GM19239 (cell line): ENCODE data around the gene ARHGAP9.

Experiments
- DNase-seq: peaks from one replicate; pipeline ENCODE4 v3.0.0; 2011; ENCODE audit warnings: low spot score; ENCODE audit not compliant: insufficient read length
- FAIRE-seq: peaks from 2 replicates; lab custom pipeline; 2011; peaks lifted over from hg19 to GRCh38; lab: Jason Lieb, UNC

The ARHGAP9 gene

DNA sequence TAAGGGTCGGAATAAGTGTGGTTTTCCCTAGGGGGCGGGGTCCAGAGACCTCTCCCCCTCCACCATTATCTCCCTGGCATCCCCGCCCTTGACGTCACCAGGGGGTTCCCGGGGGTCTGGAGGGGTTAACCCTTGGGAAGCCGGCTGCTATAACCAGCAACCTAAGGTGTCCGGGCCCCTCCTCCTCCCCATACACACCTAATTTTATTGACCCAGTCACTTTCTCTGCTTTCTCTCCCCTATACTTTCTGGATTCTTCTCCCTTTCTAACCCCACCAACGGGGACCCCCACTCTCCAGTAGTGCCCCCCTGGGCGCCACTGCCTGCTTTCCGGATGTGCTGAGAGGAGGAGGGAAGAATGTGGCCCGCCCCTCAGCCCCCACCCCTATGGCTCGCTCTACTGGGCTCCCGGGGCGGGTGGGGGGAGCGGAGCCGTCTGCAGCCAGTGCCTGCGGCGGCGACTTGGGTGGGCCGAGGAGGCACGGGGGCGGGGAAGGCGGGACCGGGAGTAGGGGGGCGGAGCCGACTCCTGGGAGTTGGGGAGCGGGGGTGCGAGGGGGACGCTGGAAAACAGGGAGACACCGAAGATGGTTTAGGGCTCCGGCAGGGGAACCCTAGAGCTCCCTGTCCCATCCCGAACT is 18.3 kb downstream of the ARHGAP9 start:
- DNase-seq (no peak), FAIRE-seq (no peak)

DNA sequence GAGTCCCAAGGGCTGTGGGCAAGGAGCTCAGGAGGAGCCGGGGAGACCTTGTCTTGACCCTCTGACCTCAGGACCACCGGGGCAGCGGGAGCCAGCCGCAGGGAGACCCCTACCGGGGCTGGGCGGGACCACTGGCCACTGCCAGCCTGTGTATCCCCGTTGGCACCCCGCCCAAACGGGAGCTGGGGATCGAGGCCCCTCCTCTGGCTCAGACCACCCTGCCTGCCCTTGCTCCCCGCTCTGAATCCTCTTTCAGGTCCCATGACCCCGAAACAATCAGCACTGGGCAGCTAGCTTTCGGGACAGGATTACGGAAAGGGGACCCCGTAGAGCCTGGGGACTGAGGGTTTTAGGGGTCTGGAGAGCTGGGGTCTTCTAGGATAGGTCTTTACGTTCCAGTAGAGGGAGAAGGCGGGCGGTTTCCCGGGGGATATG is 18.8 kb downstream of the ARHGAP9 start:
- no peak for FAIRE-seq
- DNase-seq: no peak

- DNase-seq (no peak), FAIRE-seq (no peak)
Observed at GRCh38 chr12:57460468-57460784, 19.2 kb downstream of the ARHGAP9 start.

DNA sequence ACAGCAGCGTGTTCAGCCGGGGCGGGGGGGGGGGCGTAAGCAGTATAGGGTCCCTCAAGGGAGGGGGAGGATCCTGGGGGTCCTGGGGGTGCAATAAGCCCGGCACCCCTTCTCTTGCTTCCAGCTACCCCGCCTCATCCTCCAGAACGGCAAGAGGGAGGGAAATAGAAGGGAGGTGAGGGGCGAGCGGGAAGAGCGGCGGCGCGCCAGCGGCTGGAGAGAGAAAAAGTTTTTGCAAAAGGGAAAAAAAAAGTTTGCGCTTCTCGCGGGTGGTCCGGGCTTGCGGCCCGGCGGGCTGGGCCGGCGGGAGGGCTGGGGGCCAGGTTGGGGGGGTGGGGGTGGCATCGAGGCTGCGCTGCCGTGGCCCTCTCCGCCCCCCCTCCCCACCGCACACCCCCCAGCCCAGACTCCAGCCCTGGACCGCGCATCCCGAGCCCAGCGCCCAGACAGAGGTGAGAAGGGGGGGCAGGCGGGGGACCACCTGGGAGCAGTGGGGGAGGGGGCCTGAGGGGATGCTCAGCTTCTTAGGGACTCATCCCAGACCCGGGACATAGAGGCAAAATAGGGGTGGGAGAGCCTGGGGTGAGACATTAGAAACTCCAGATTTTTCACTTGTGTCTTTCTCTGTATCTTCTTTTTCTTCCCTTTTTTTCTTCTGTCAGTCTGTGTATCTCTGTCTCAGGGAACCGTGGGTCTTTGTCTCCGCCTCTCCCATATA is 19.8 kb downstream of the ARHGAP9 start, which contains the start of gene GLI1:
GLI1 (plus strand) TSS at position 36 of the 718 bp plus-strand sequence. CDS start 3,907 bp downstream, outside the sequence.
- FAIRE-seq (no peak), DNase-seq (no peak)

- DNase-seq (peak; percentile 81), FAIRE-seq (peak; percentile 92)
Observed at GRCh38 chr12:57459055-57459749, 20.5 kb downstream of the ARHGAP9 start.

- DNase-seq (no peak), FAIRE-seq (no peak)
Observed at GRCh38 chr12:57458665-57459054, 21.0 kb downstream of the ARHGAP9 start.

- FAIRE-seq: no peak
- DNase-seq: no peak
Observed at GRCh38 chr12:57456737-57457490, 22.8 kb downstream of the ARHGAP9 start.

DNA sequence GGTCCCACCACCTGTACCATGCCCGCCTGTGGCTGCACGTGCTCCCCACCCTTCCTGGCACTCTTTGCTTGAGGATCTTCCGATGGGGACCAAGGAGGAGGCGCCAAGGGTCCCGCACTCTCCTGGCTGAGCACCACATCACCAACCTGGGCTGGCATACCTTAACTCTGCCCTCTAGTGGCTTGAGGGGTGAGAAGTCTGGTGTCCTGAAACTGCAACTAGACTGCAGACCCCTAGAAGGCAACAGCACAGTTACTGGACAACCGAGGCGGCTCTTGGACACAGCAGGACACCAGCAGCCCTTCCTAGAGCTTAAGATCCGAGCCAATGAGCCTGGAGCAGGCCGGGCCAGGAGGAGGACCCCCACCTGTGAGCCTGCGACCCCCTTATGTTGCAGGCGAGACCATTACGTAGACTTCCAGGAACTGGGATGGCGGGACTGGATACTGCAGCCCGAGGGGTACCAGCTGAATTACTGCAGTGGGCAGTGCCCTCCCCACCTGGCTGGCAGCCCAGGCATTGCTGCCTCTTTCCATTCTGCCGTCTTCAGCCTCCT is 23.4 kb downstream of the ARHGAP9 start:
- DNase-seq: peak; percentile 35

GRCh38 chr12:57455374-57456144 is 24.1 kb downstream of the ARHGAP9 start:
- FAIRE-seq: no peak
- DNase-seq: no peak

More for the DNA sequence above, 23.4 kb downstream of the ARHGAP9 start:
- peak; percentile 70 for FAIRE-seq

GRCh38 chr12:57454566-57455373 is 24.9 kb downstream of the ARHGAP9 start, which contains the start of gene INHBE:
TSS of gene INHBE (plus strand) at chr12:57455307. CDS start at chr12:57455537, 230 bp downstream.
- DNase-seq: no peak
- no peak for FAIRE-seq

DNA sequence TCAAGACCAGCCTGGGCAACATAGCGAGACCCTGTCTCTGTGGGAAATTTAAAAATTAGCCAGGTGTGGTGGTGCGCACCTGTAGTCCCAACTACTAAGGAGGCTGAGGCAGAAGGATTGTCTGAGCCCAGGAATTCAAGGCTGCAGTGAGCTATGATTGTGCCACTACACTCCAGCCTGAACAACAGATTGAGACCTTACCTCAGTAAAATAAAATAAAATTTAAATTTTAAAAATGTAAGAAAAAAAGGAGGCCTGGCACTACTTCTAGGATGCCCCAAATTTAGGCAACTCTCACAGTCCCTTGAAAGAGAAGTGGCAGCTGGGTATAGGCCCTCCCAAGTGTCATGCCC is 25.5 kb downstream of the ARHGAP9 start:
- no peak for FAIRE-seq
- no peak for DNase-seq

- DNase-seq: no peak
- FAIRE-seq: peak; percentile 8
Observed at GRCh38 chr12:57452937-57453509, 26.6 kb downstream of the ARHGAP9 start.

- peak; percentile 18 for FAIRE-seq
- no peak for DNase-seq
Observed at GRCh38 chr12:57452181-57452936, 27.3 kb downstream of the ARHGAP9 start.

- FAIRE-seq (no peak), DNase-seq (no peak)
Observed at GRCh38 chr12:57451233-57451778, 28.4 kb downstream of the ARHGAP9 start.

DNA sequence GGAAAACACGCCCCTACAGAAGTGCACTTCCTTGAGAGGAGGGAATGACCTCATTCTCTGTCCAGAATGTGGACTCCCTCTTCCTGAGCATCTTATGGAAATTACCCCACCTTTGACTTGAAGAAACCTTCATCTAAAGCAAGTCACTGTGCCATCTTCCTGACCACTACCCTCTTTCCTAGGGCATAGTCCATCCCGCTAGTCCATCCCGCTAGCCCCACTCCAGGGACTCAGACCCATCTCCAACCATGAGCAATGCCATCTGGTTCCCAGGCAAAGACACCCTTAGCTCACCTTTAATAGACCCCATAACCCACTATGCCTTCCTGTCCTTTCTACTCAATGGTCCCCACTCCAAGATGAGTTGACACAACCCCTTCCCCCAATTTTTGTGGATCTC is 29.6 kb downstream of the ARHGAP9 start:
- FAIRE-seq (no peak), DNase-seq (no peak)

GRCh38 chr12:57449375-57449774 is 30.3 kb downstream of the ARHGAP9 start:
- FAIRE-seq (no peak), DNase-seq (no peak)

DNA sequence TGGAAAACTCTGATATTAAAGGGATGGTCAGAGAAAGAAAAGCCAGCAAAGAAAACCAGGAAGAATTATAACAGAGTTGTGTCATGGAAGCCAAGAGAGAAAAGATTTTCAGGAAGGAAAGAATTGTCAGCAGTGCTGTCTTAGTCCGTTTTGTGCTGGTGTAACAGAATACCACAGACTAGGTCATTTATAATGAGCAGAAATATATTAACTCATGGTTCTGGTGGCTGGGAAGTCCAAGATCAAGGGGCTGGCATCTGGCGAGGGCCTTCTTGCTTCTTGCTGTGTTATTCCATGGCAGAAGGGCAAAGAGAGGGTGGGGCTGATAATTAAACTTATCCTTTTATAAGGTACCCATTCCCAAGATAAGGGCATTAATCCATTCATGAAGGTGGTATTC is 31.0 kb downstream of the ARHGAP9 start:
- FAIRE-seq (no peak), DNase-seq (no peak)
